H1 (cell line): ENCODE data around the gene KCNJ4.

Experiments
- BRCA1 ChIP-seq: IDR thresholded peaks from 2 replicates; pipeline ENCODE4 v1.6.1; 2012; ENCODE audit warnings: low read depth, low read length, improper control_type of control experiment
- CHD1 ChIP-seq: IDR thresholded peaks from 2 replicates; pipeline ENCODE4 v1.6.1; 2012; ENCODE audit warnings: low read depth, low read length, improper control_type of control experiment
- CTCF ChIP-seq, 3 experiments: IDR thresholded peaks; 1 replicate in 2 of 3; 2 replicates in 1 of 3; pipeline versions ENCODE4 v1.5.1 to v1.6.1; 2011; ENCODE audit warnings: low read length in 3 of 3, mild to moderate bottlenecking in 3 of 3, inconsistent platforms in 2 of 3, low read depth in 1 of 3, moderate library complexity in 1 of 3; ENCODE audit not compliant: insufficient read depth in 1 of 3; ENCODE audit errors: control extremely low read depth in 1 of 3
- NRF1 ChIP-seq: IDR thresholded peaks from 2 replicates; pipeline ENCODE4 v1.6.1; 2011; ENCODE audit warnings: mild to moderate bottlenecking, low read depth, low read length, improper control_type of control experiment
- POLR2A ChIP-seq, 2 experiments: IDR thresholded peaks; 1 replicate in 1 of 2; 2 replicates in 1 of 2; pipeline ENCODE4 v1.6.1; 2011; ENCODE audit warnings: low read depth in 2 of 2, low read length in 2 of 2, mild to moderate bottlenecking in 2 of 2; ENCODE audit errors: control extremely low read depth in 1 of 2
- POLR2AphosphoS5 ChIP-seq: IDR thresholded peaks from 2 replicates; pipeline ENCODE4 v1.6.1; 2011; ENCODE audit warnings: low read depth, low read length
- RAD21 ChIP-seq, 2 experiments: IDR thresholded peaks in 1 of 2; conservative IDR thresholded peaks in 1 of 2; 2 replicates each; pipeline ENCODE4 v1.6.1; 2011; ENCODE audit warnings: low read depth in 2 of 2, low read length in 2 of 2, improper control_type of control experiment in 1 of 2, inconsistent platforms in 1 of 2, mild to moderate bottlenecking in 1 of 2, moderate library complexity in 1 of 2
- RFX5 ChIP-seq: IDR thresholded peaks from 2 replicates; pipeline ENCODE4 v1.6.1; 2011; ENCODE audit warnings: low read depth, low read length, improper control_type of control experiment, borderline replicate concordance
- SP1 ChIP-seq: IDR thresholded peaks from 2 replicates; pipeline ENCODE4 v1.6.1; 2011; ENCODE audit warnings: low read depth, low read length
- SP2 ChIP-seq: IDR thresholded peaks from 2 replicates; pipeline ENCODE4 v1.6.1; 2012; ENCODE audit warnings: mild to moderate bottlenecking, low read length, inconsistent platforms
- TBP ChIP-seq: IDR thresholded peaks from 2 replicates; pipeline ENCODE4 v1.6.1; 2011; ENCODE audit warnings: low read depth, low read length, improper control_type of control experiment
- USF2 ChIP-seq: IDR thresholded peaks from 2 replicates; pipeline ENCODE4 v1.6.1; 2011; ENCODE audit warnings: low read length, improper control_type of control experiment
- YY1 ChIP-seq: IDR thresholded peaks from 2 replicates; pipeline ENCODE4 v1.6.1; 2011; ENCODE audit warnings: low read depth, mild to moderate bottlenecking, low read length

- TF ChIP-seq RAD21 (IDR thresholded peaks at IDR 0.05 in 1 of 2, conservative IDR thresholded peaks at IDR 0.05 in 1 of 2; ENCODE audit: low read depth in 2 of 2, low read length in 2 of 2) (no peak), SP2 (no peak), SP1 (no peak), TBP (no peak), POLR2A (IDR thresholded peaks at IDR 0.05; ENCODE audit: control extremely low read depth in 1 of 2, low read depth in 2 of 2, low read length in 2 of 2) (no peak), CTCF (IDR thresholded peaks at IDR 0.05; ENCODE audit: control extremely low read depth in 1 of 3, insufficient read depth in 1 of 3, low read depth in 1 of 3, low read length in 3 of 3) (no peak), POLR2AphosphoS5 (no peak), CHD1 (no peak), NRF1 (no peak), RFX5 (no peak), USF2 (no peak), YY1 (no peak), BRCA1 (no peak)
These were observed 35.7 kb downstream of the KCNJ4 start for GRCh38 chr22:38419121-38419857.
